Neural cell (in vitro differentiated cells): ENCODE measurements around the gene CNTNAP2. TPM values are rescaled to one million over a fixed set of nuclear protein-coding genes. Genes with fewer than 3 reads are reported as not detected.

Source experiments
- H2AFZ ChIP-seq: fragments of 200-600, 300-800 bp; sonication (generic), shearing (Covaris generic); 2 replicates; pipeline ENCODE4 v1.6.0; 2014; ENCODE audit warnings: low read depth, mild to moderate bottlenecking, antibody characterized with exemption, low read length, moderate library complexity
- H3F3A ChIP-seq: fragments of 200-600 bp; shearing (Covaris generic); 2 replicates; pipeline ENCODE4 v1.6.1; 2016; ENCODE audit warnings: mild to moderate bottlenecking, moderate library complexity, mixed read lengths, antibody characterized with exemption, low read length; ENCODE audit not compliant: insufficient read depth, poor library complexity, severe bottlenecking
- H3K27ac ChIP-seq: fragments of 200-600, 300-800 bp; sonication (generic), shearing (Covaris generic); 2 replicates; pipeline ENCODE4 v1.5.1; 2014; ENCODE audit warnings: mild to moderate bottlenecking, low read length, moderate library complexity
- H3K27me3 ChIP-seq: fragments of 300-800, 200-600 bp; sonication (generic), shearing (Covaris generic); 2 replicates; pipeline ENCODE4 v1.6.0; 2014; ENCODE audit warnings: mild to moderate bottlenecking, low read depth, low read length, moderate library complexity; ENCODE audit not compliant: insufficient read depth
- H3K36me3 ChIP-seq: fragments of 300-800, 200-600 bp; sonication (generic), shearing (Covaris generic); 2 replicates; pipeline ENCODE4 v1.5.1; 2014; ENCODE audit warnings: mild to moderate bottlenecking, antibody characterized with exemption, low read length, moderate library complexity; ENCODE audit not compliant: insufficient read depth
- H3K4me2 ChIP-seq: fragments of 300-800, 200-600 bp; sonication (generic), shearing (Covaris generic); 2 replicates; pipeline ENCODE4 v1.6.0; 2014; ENCODE audit warnings: mild to moderate bottlenecking, low read length
- H3K4me3 ChIP-seq: fragments of 300-800, 200-600 bp; sonication (generic), shearing (Covaris generic); 2 replicates; pipeline ENCODE4 v1.5.1; 2014; ENCODE audit warnings: mild to moderate bottlenecking, low read length, moderate library complexity
- H3K79me2 ChIP-seq: fragments of 200-600 bp; shearing (Covaris generic); replicated peaks from 2 replicates; pipeline ENCODE4 v1.6.0; 2014; ENCODE audit warnings: mild to moderate bottlenecking, low read length, moderate library complexity; ENCODE audit not compliant: insufficient read depth
- H3K9ac ChIP-seq: fragments of 300-800, 200-600 bp; sonication (generic), shearing (Covaris generic); 2 replicates; pipeline ENCODE4 v1.6.1; 2016; ENCODE audit warnings: mild to moderate bottlenecking, low read length, mixed read lengths
- H3K9me2 ChIP-seq: fragments of 200-600 bp; shearing (Covaris generic); 2 replicates; pipeline ENCODE4 v1.6.1; 2016; ENCODE audit warnings: mild to moderate bottlenecking, low read length, mixed read lengths; ENCODE audit not compliant: insufficient read depth
- H3K9me3 ChIP-seq: fragments of 200-600, 300-800 bp; sonication (generic), shearing (Covaris generic); 2 replicates; pipeline ENCODE4 v1.6.1; 2016; ENCODE audit warnings: mild to moderate bottlenecking, mixed run types, low read length, moderate library complexity, mixed read lengths
- H4K20me1 ChIP-seq: fragments of 200-600 bp; shearing (Covaris generic); 2 replicates; pipeline ENCODE4 v1.6.1; 2016; ENCODE audit warnings: mild to moderate bottlenecking, mixed run types; ENCODE audit not compliant: insufficient read depth
- EP300 ChIP-seq: fragments of 450-650 bp; conservative IDR thresholded peaks from 2 replicates; pipeline ENCODE4 v1.6.1; 2014; ENCODE audit warnings: antibody characterized with exemption, mild to moderate bottlenecking, moderate library complexity; ENCODE audit not compliant: poor library complexity, severe bottlenecking
- EZH2 ChIP-seq: fragments of 200-600, 300-800 bp; shearing (Covaris generic), sonication (generic); IDR thresholded peaks from 2 replicates; pipeline ENCODE4 v1.6.1; 2014; ENCODE audit warnings: antibody characterized with exemption, low read length, borderline replicate concordance, mild to moderate bottlenecking; ENCODE audit not compliant: insufficient read depth, poor library complexity, severe bottlenecking
- MXI1 ChIP-seq: fragments of 450-650 bp; conservative IDR thresholded peaks from 2 replicates; pipeline ENCODE4 v1.6.1; 2014; ENCODE audit warnings: antibody characterized with exemption, mild to moderate bottlenecking; ENCODE audit not compliant: poor library complexity, severe bottlenecking
- POLR2AphosphoS5 ChIP-seq: IDR thresholded peaks from 2 replicates; pipeline ENCODE4 v1.6.1; 2012
- RAD21 ChIP-seq: fragments of 450-650 bp; conservative IDR thresholded peaks from 2 replicates; pipeline ENCODE4 v1.6.1; 2014; ENCODE audit warnings: antibody characterized with exemption, mild to moderate bottlenecking, moderate library complexity
- SMC3 ChIP-seq: fragments of 450-650 bp; conservative IDR thresholded peaks from 2 replicates; pipeline ENCODE4 v1.6.1; 2014; ENCODE audit warnings: antibody characterized with exemption, mild to moderate bottlenecking, moderate library complexity; ENCODE audit not compliant: poor library complexity
- TAF1 ChIP-seq: IDR thresholded peaks from 2 replicates; pipeline ENCODE4 v1.6.1; 2012; ENCODE audit warnings: low read depth
- polyA plus RNA-seq: library from polyadenylated mRNA; depleted of rRNA; stranded (reverse); fragments of >200 nt; gene quantifications from 2 replicates; pipeline ENCODE4 v1.2.3, GENCODE V29; 2014
- TF ChIP-seq, protein P1 (sequence below): fragments of 450-650 bp; IDR thresholded peaks from 2 replicates; pipeline ENCODE4 v1.5.1; 2014; ENCODE audit warnings: antibody characterized with exemption, mild to moderate bottlenecking, moderate library complexity; ENCODE audit not compliant: poor library complexity, severe bottlenecking
- TF ChIP-seq, protein P2 (sequence below): IDR thresholded peaks from 2 replicates; pipeline ENCODE4 v1.6.1; 2012; ENCODE audit warnings: borderline replicate concordance

Gene CNTNAP2
- polyA plus RNA-seq, 1 donor from 2014 or later, result 276 TPM

DNA sequence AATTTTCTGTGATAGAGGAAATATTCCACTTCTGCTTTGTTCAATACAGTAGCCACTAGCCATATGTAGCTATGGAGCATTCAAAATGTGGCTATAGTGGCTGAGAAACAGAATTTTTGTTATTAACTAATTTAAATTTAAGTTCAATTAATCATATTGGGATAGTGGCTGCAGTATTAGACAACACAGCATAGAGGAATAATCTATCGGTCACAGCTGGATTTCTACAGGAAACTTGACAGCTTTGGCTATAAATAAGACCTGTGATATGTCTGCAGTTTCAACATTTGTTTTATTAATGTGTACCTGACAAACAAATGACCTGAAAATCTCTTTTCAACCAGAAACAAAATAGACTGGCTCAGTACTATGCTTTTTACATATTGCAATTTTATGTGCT, 953.2 kb downstream of the CNTNAP2 start:
- Histone ChIP-seq H3K27ac (no peak overlapping the region), H3K9me2 (no peaks in the 10 kb centered on the region), H4K20me1 (no peaks in the 10 kb centered on the region), H3K79me2 (no peaks in the 10 kb centered on the region), H3K36me3 (no peaks in the 10 kb centered on the region), H3K4me2 (no peak overlapping the region), H3K9ac (no peak overlapping the region), H3K27me3 (no peaks in the 10 kb centered on the region), H3K4me3 (no peak overlapping the region), H2AFZ (no peak overlapping the region), H3K9me3 (no peaks in the 10 kb centered on the region), H3F3A (no peaks in the 10 kb centered on the region)
- TF ChIP-seq SMC3 (no peak), RAD21 (no peak)

DNA sequence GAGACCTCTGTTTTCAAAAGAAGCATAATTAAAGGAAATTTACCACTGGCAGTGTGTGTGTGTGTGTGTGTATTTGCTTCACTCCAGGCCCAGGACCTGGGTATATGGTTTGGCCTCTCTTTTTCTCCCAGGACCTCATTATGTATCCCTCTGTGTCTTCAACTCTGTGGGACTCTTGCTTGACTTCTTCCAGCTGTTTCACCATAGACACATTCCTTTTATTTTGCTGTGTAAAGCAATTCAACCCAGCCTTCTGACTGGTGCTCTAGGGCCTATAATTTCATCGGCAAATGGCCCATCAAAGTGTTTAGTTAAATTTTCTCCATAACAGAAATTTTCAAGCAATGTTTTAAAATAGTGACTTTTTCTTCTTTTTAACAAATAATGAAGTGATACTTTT, 954.3 kb downstream of the CNTNAP2 start:
- H3K4me3 ChIP-seq, result no peak overlapping the region
- H3F3A ChIP-seq, result no peaks in the 10 kb centered on the region
- no peak overlapping the region for H3K27ac ChIP-seq
- no peaks in the 10 kb centered on the region for H3K79me2 ChIP-seq
- no peaks in the 10 kb centered on the region for H4K20me1 ChIP-seq
- TF ChIP-seq EZH2 (no peak), RAD21 (no peak), EP300 (no peak), TAF1 (no peak), SMC3 (no peak), POLR2AphosphoS5 (no peak), MXI1 (no peak)
- TF ChIP-seq, protein P1, sequence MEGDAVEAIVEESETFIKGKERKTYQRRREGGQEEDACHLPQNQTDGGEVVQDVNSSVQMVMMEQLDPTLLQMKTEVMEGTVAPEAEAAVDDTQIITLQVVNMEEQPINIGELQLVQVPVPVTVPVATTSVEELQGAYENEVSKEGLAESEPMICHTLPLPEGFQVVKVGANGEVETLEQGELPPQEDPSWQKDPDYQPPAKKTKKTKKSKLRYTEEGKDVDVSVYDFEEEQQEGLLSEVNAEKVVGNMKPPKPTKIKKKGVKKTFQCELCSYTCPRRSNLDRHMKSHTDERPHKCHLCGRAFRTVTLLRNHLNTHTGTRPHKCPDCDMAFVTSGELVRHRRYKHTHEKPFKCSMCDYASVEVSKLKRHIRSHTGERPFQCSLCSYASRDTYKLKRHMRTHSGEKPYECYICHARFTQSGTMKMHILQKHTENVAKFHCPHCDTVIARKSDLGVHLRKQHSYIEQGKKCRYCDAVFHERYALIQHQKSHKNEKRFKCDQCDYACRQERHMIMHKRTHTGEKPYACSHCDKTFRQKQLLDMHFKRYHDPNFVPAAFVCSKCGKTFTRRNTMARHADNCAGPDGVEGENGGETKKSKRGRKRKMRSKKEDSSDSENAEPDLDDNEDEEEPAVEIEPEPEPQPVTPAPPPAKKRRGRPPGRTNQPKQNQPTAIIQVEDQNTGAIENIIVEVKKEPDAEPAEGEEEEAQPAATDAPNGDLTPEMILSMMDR, result no peak
- TF ChIP-seq, protein P2, sequence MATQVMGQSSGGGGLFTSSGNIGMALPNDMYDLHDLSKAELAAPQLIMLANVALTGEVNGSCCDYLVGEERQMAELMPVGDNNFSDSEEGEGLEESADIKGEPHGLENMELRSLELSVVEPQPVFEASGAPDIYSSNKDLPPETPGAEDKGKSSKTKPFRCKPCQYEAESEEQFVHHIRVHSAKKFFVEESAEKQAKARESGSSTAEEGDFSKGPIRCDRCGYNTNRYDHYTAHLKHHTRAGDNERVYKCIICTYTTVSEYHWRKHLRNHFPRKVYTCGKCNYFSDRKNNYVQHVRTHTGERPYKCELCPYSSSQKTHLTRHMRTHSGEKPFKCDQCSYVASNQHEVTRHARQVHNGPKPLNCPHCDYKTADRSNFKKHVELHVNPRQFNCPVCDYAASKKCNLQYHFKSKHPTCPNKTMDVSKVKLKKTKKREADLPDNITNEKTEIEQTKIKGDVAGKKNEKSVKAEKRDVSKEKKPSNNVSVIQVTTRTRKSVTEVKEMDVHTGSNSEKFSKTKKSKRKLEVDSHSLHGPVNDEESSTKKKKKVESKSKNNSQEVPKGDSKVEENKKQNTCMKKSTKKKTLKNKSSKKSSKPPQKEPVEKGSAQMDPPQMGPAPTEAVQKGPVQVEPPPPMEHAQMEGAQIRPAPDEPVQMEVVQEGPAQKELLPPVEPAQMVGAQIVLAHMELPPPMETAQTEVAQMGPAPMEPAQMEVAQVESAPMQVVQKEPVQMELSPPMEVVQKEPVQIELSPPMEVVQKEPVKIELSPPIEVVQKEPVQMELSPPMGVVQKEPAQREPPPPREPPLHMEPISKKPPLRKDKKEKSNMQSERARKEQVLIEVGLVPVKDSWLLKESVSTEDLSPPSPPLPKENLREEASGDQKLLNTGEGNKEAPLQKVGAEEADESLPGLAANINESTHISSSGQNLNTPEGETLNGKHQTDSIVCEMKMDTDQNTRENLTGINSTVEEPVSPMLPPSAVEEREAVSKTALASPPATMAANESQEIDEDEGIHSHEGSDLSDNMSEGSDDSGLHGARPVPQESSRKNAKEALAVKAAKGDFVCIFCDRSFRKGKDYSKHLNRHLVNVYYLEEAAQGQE, result no peak
- H3K9me2 ChIP-seq, result no peaks in the 10 kb centered on the region
- no peak overlapping the region for H3K4me2 ChIP-seq
- H2AFZ ChIP-seq, result no peak overlapping the region
- H3K36me3 ChIP-seq, result no peaks in the 10 kb centered on the region
- H3K27me3 ChIP-seq, result no peaks in the 10 kb centered on the region
- no peak overlapping the region for H3K9ac ChIP-seq
- H3K9me3 ChIP-seq, result no peaks in the 10 kb centered on the region

DNA sequence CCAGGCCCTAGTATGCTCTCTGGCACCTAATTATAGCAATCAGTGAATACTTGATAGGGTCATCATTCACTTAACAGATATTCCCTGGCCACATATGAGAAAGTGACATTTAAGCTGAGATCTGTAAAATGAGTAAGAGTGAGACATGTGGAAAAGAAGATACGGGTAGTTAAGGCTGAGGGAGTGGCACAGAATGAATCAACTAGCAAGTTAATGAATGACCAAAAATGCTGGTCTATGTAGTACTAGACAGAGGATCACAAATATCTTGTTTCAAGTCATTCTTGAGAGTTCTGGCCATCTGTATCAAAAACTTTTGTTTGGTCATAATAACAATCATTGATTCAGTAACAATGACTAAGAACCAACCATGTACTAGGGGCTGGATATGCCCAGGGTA, 954.9 kb downstream of the CNTNAP2 start:
- Histone ChIP-seq H3K9me2 (no peaks in the 10 kb centered on the region), H3K27me3 (no peaks in the 10 kb centered on the region), H3K27ac (no peak overlapping the region), H3F3A (no peaks in the 10 kb centered on the region), H3K9me3 (no peaks in the 10 kb centered on the region), H3K36me3 (no peaks in the 10 kb centered on the region), H3K4me3 (no peak overlapping the region), H4K20me1 (no peaks in the 10 kb centered on the region), H2AFZ (no peak overlapping the region), H3K79me2 (no peaks in the 10 kb centered on the region), H3K4me2 (no peak overlapping the region), H3K9ac (no peak overlapping the region)
- TF ChIP-seq SMC3, result no peak
- TF ChIP-seq RAD21, result no peak
- TF ChIP-seq, protein P1, result no peak
- no peak for TF ChIP-seq EP300
- TF ChIP-seq EZH2, result no peak
- no peak for TF ChIP-seq POLR2AphosphoS5
- TF ChIP-seq, protein P2, result no peak
- TF ChIP-seq MXI1, result no peak
- TF ChIP-seq TAF1, result no peak
